GM19395 (cell line): ENCODE data around the gene ZNF705A.
"Not testable (repeated sequence)": the region's sequence is repeated elsewhere in the genome, so short reads cannot be mapped to it uniquely, and the experiment has no call there.

Experiments
- ATAC-seq: cut with Tn5 transposase; IDR thresholded peaks from one replicate; pipeline ENCODE4 v1.9.1; 2021; ENCODE audit warnings: mild to moderate bottlenecking, moderate library complexity; ENCODE audit not compliant: unreplicated experiment

ZNF705A gene

DNA sequence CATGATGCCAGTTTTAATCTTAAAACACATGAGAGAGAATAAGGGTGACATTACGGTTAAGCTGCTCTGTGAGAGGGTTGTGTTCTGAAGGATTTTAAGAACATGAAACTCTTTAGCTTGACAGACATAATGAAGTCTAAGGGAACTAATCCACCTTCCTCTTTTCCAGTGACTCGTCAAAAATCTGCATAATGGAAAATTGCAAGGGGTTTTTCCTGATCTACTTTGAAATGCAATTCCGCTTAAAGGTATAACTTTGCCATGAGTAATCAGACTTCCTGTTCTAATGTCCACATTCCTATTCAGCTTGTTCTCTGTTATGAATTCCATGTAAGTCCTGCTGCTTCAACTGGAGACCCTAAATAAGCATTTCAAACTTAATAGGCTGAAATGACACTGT lies at the start of gene ZNF705A:
ZNF705A (plus strand) TSS at position 171 of the 400 bp plus-strand sequence. CDS start 15,611 bp downstream, outside the sequence.
- ATAC-seq, result no peak

DNA sequence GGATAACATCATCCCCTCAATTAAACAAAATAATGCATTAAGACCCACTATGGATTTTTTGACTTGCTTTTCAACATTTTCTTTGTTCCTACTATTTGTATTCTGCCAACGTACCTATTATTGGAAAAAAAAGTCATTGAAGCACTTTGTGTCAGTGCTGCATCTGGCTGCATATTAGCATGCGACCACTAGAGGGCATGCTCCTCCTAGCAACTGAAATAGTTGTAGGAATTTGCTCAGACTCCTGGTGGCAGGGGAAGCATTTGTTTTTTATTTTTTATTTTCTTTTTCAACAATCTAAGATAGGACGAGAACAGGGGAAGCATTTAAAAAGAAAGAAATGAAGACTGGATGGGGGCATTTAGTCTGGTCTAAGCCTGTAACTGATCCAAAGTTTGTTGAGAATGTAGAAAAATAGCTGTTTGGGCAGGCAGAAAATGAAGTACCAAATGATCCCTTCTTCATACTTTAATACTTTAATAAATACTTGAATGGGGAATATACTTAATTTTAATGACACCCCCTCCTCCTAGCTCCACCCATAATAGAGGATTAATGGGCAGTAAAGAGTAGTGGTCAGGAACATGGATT lies 47.9 kb upstream of the ZNF705A start:
- no peak for ATAC-seq

DNA sequence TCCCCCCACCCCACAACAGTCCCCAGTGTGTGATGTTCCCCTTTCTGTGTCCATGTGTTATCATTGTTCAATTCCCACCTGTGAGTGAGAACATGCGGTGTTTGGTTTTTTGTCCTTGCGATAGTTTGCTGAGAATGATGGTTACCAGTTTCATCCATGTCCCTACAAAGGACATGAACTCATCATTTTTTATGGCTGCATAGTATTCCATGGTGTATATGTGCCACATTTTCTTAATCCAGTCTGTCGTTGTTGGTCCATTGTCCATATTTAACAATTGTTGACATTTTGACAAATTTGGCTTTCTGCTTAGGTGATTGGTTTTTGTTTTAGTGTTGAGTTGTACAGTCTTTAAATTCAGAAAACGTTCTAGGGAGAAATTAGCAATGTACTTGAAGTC lies 43.7 kb upstream of the ZNF705A start:
- ATAC-seq, result not testable (repeated sequence)

DNA sequence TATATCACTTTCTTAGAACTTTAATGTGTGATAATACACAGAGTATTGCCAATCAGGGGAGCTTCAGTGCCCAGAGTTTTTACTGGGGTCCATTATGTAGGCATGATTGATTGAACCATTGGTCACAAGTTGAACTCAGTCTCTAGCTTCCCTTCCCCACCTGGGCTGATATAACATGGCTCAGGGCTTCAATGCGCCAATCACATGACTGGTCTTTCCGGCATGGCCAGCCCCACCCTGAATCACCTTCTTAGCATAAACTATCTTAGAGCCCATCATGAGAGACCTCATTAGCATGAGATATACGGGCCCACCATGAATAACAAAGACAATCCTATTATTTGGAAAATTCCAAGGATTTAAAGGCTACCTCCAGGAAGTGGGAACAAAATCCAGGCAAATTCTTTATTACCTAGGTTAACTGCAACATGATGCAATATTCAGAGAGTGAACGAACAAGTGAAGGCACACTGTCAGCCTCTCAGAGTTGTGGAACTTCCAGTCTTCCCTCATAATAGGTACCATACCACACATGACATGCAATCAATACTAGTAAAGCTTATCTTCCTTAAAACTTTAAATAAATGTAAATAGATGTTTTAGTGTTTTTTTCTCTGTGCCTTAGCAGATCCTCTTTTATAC lies 36.6 kb upstream of the ZNF705A start:
- ATAC-seq, result no peak

DNA sequence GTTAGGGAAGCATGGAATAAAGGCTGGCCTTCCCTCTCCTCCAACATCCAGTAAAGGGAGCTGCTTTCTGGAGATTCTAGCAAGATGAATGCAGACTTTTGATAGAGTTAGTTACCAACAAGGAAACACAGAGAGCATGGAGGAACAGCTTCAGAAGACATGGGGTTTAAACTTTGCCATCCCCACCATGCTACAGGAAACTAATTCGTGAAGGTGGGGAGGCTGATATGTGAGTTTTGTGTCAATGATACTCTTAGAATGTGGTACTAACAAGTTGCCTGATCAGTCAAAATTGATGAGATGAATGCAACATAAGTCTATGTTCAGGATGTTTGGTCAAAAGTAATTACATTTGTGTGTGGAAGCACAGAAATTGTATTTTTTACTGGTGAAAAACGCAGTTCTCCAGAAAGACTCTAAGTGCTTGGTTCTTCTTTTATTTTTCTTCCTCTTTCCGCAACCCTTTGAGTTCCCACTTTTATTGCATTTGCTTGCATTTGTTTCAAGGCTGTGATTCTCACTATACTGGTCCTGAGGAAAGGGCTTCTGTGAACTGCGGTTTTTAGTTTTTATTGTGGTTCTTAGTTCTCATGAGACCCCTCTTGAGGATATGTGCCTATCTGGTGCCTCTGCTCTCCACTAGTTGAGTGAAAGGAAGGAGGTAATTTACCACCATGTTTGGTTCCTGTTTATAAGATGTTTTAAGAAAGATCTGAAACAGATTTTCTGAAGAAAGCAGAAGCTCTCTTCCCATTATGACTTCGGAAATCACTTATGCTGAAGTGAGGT lies 33.5 kb upstream of the ZNF705A start, which contains the start of gene CLEC4A:
CLEC4A (plus strand) TSS at position 494 of the 789 bp plus-strand sequence; CDS start at position 756, 262 bp downstream.
- no peak for ATAC-seq

DNA sequence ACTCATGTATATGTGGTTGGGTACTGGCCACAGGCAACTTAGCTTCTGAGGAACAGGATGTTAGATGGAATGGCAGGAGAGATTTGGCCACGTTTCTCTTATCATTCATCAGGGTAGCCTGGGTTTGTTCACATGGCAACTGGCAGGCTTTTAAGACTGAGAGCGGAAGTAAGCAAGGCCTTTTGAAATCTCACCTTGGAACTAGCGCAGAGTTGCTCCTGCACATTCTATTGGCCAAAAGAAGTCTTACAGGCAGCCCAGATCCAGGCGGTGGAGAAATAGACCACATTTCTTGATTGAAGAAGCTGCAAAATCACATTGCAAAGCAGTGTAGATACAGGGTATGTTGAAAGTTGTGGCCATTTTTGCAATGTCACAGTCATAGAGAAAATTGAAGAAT lies 29.7 kb upstream of the ZNF705A start:
- no peak for ATAC-seq

DNA sequence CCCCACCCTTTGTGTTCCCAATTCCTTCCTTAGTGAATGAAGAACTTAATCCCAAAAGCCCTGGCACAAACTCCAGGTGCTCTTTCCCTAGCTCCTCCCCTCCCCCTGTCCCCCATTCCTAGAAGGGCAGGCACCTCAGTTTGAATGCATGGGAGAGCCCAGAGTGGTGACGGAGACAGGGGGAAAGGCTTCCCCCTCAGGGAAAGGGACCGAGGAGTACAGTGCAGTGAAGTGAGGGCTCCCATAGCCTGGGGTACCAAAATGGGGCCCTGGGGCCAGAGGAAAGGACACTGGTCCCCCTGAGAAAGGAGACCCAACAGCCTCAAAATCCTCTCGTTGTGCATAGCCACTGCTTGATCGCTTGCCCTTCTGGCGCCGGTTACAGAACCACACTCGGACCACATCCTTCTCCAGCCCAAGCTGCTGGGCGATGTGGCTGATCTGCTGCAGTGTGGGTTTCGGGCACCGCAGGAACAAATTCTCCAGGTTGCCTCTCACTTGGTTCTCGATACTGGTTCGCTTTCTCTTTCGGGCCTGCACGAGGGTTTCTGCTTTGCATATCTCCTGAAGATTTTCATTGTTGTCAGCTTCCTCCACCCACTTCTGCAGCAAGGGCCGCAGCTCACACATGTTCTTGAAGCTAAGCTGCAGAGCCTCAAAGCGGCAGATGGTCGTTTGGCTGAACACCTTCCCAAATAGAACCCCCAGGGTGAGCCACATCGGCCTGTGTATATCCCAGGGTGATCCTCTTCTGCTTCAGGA lies 23.0 kb upstream of the ZNF705A start:
- ATAC-seq, result not testable (repeated sequence)

DNA sequence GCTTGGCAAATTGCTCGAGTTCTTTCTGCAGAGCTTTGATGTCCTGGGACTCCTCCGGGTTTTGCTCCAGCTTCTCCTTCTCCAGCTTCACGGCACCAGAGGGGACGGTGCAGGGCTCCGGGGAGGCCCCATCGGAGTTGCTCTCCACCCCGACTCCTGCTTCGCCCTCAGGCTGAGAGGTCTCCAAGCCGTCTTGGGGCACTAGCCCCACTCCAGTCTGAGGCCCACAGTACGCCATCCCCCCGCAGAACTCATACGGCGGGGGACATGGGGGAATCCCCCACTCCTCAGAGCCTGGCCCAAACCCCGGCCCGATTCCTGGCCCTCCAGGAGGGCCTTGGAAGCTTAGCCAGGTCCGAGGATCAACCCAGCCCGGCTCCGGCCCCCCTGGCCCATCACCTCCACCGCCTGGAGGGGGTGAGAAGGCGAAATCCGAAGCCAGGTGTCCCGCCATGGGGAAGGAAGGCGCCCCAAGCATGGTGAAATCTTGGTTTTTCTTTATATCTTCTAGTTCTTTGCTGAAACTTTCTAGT lies 22.4 kb upstream of the ZNF705A start:
- not testable (repeated sequence) for ATAC-seq

DNA sequence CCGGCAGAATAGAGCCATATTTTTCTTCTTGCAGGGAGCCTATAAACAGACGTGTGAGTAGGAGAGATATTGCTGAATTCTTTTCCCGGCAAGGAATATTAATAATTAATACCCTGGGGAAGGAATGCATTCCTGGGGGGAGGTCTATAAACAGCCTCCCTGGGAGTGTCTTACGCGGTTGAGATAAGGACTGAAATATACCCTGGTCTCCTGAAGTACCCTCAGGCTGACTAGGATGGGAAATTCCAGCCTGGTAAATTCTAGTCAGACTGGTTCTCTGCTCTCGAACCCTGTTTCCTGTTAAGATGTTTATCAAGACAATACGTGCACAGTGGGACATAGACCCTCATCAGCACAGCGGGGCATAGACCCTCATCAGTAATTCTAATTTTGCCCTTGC lies 15.2 kb upstream of the ZNF705A start:
- not testable (repeated sequence) for ATAC-seq

DNA sequence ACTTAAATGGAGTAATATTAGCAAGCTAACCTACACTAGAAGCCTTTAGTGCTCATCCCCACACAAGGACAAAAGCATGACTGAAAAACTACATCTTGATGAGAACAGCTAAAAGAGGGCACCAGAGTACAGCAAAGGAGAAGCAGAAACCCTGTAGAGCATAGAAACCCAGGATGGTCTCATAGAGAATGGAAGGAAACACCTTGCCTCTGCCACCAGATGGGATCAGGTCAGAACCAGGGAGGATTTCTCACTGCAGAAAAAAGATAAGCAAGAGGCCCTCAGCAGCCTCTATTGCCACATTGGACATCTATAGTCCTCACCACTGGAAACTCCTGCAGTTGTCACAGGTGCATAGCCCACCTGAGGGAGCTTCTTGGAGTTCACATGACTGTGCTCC lies 13.6 kb upstream of the ZNF705A start:
- no peak for ATAC-seq

DNA sequence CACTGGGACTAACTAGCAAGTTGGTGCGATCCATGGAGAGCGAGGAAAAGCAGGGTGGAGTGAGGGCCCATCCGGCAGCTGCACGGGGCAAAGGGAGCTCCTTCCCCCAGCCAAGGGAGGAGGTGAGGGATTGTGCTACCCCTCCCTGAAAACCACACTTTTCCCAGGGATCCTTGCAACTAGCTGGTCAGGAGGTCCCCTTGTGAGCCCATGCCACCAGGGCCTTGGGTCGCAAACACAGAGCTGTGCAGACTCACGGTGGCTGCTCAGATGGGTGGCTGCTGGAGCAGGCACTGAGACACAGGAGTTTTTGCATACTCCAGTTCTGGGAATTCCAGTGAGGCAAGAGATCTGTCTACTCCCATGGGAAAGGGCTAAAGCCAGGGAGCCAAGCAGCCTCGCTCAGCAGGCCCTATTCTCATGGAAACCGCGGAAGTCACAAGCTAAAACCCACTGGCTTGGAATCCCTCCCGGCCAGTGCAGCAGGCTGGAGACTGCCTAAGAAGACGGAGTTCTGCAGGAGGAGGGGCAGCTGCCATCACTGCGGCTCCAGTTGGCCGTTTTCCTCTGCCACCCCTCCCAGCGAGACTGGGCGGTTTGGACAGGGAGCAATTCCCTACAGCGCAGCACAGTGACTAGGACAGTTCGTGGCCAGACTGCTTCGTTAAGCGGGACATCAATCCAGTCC lies 10.9 kb upstream of the ZNF705A start:
- ATAC-seq, result no peak

DNA sequence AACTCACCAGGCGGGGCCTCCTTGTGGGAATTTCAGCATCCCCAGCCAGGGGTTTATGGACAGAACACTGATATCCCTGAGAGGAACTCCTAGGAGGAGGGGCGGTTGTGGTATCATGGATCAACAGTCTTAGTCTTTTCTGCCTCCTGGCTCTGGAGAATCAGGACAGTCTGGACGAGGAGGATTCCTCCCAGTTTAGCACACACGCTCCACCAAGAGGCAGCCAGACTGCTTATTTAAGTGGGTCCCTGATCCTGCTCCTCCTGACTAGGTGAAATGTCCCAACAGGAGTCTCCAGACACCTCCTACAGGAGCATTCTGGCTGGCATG lies 10.4 kb upstream of the ZNF705A start:
- ATAC-seq, result no peak

DNA sequence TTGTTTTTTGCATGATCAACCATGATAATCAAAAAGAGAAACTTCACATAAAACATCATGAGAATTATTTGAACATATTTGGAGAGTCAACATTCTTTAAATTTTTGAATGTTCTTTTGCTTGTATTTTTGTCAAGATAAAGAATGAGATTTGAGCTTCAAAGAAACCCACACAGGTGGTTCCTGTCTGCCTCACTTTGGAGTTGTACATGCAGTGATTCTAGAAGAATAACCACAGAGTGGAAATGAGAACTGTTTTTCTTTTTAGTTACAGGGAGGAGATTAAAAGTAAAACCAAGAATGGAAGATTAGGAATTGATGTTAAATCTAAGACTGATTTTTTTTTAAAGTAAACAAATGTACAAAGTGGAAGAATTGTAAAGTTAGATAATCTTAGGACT lies 2.3 kb upstream of the ZNF705A start:
- ATAC-seq, result no peak

DNA sequence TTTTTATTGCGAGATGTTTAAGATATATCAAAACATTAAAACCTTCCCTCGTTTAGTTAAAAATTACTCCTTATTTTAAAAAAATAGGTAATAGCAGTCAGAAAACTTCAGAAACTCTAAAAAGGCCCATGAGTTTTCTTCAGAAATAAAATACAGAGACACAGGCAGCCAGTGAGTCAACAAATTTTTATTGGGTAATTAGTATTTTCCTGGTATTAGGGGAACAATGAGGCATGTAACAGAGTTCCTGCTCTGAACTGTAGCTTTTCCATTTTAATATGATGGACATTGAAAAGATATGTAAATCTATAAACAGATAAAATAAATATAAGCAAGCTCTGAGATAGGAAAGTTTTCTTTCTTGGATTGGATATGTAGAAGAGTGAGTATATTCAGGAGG lies 399 bp upstream of the ZNF705A start:
- ATAC-seq, result no peak

DNA sequence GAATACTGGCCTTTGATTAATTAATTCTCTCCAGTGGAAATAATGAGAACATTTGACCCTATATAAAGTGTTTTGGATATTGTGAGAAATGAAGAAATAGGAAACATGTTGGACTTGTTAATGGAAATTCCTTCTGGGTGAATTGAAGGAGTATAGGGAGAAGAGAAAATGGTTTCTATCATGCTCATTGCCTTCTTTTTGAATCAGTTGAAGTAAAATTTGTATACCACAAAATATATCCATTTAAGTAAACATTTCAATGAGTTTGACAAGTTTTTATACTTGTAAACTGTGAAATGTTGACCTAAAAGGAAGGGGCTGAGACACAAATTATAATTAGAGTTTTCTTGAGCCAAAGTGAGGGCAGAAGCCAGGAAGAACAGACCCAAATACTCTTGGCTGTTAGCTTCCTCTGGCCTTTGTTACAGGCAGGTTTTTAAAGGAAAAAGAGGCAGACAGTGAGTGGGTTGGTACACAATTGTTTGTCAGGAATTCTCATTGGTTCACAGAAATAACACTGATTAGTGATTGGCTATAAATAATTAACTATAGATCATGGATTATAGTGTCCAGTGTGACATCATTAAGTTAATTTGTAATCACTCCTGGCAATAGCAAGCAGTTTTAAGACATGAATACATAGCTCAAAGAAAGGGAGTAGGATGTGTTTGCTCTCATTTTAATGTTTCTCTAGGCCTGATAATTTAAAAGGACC lies 826 bp downstream of the ZNF705A start:
- no peak for ATAC-seq

DNA sequence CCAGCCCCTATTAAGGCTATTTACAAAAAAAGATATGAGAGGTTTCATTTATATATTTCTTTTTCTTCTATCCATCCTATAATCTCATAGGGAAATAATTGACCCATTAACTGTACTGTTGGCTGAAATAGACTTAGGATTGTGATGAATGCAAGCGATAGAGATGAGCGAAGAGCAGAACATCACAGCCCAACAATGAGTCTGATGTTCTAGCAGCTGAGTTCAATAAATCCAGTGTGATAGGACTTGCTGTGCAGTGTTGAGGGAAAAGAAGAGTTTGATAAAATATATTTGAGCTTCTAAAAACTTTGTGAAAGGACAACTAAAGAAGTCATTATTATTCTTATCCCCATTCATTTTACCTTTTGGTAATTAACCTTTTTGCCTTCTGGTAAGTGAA lies 16.1 kb downstream of the ZNF705A start:
- not testable (repeated sequence) for ATAC-seq

DNA sequence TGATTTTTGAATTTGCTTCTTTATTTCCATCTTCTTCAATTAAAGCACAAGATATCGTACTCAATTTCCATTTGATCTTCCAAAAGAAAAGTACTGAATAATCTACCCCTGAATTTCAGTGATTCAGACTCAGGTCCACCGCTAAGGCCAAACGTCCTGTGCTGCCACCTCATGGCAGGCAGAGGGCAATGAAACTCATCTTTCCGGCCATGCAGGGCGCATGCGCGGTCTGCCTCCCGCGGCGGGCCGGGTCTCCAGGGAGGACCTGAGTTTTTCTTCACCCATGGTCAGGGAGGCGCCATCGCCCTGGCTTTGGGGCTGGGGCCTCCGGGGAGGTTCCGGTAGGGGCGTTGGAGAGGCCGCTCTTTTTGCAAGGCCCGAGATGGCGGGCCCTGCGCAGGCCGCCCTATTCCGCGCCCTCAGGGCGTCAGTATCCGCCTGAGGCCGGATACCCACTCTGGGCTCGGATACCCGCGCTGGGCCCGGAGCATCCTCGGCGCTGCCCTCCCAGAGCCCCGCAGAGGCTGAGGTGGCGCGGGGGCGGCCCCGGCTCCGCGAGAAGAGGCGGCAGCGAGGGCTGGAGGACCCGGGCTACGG lies 23.3 kb downstream of the ZNF705A start:
- ATAC-seq, result not testable (repeated sequence)

DNA sequence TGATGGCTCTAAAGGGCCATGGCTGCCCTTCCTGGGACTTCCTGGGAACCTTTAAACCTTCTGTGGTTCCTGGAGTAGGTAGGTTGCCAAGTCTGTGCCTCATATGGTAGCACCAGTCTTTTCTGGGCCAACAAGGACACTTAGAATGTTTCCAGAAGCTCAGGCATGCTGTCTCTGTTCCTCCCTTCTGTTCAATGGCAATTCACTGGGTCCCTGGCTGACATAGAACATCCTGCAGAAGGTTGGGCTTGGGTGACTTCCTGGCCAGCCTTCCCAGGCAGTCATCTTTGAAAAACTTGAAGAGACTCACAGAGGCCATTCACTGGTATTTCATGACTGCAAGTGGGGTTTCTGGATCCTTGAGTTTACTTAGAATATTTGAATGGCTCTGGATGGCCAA lies 24.5 kb downstream of the ZNF705A start:
- not testable (repeated sequence) for ATAC-seq

DNA sequence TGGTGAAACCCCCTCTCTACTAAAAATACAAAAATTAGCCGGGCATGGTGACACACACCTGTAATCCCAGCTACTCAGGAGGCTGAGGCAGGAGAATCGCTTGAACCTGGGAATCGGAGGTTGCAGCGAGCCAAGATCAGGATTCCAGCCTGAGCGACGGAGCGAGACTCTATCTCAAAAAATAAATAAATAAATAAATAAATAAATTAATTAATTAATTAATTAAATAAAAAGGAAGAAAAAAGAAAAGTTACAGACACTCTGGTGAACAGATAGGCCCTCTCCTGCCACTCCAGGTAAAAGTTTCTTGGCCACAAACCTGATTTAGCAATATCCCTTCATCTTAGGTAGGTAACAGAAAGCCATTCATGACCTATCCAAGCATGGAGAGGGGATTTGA lies 26.1 kb downstream of the ZNF705A start:
- ATAC-seq, result not testable (repeated sequence)
